NCI-H748 (cell line): ENCODE data around the gene PRIM2.
A peak's percentile ranks its signal among the peaks of the same experiment; 100 is the strongest.
"Not testable (repeated sequence)": the region's sequence is repeated elsewhere in the genome, so short reads cannot be mapped to it uniquely, and the experiment has no call there.

ENCODE experiments used
- DNase-seq: peaks from one replicate; lab custom pipeline; 2025; ENCODE audit not compliant: unreplicated experiment; lab: John Stamatoyannopoulos, UW

PRIM2 gene

GRCh38 chr6:57308755-57309154 lies 8.7 kb upstream of the PRIM2 start:
- DNase-seq: not testable (repeated sequence)

GRCh38 chr6:57310095-57310816 lies 7.2 kb upstream of the PRIM2 start:
- not testable (repeated sequence) for DNase-seq

- DNase-seq: no peak
These were observed 6.6 kb upstream of the PRIM2 start for GRCh38 chr6:57310817-57311157.

GRCh38 chr6:57311300-57312003 lies 6.0 kb upstream of the PRIM2 start:
- DNase-seq: not testable (repeated sequence)

GRCh38 chr6:57312004-57312345 lies 5.5 kb upstream of the PRIM2 start:
- DNase-seq: no peak

GRCh38 chr6:57313009-57313408 lies 4.4 kb upstream of the PRIM2 start:
- DNase-seq: no peak

- no peak for DNase-seq
These were observed 3.5 kb upstream of the PRIM2 start for GRCh38 chr6:57313711-57314471.

- DNase-seq: no peak
These were observed 2.3 kb upstream of the PRIM2 start for GRCh38 chr6:57315111-57315510.

- DNase-seq: no peak
These were observed 1.6 kb upstream of the PRIM2 start for GRCh38 chr6:57315851-57316250.

GRCh38 chr6:57316581-57317059 lies 810 bp upstream of the PRIM2 start:
- DNase-seq: peak; percentile 92

- peak; percentile 25 for DNase-seq
These were observed 7.1 kb downstream of the PRIM2 start for GRCh38 chr6:57324538-57324937.

- no peak for DNase-seq
These were observed 9.9 kb downstream of the PRIM2 start for GRCh38 chr6:57327311-57327710.

GRCh38 chr6:57328074-57328473 lies 10.6 kb downstream of the PRIM2 start:
- DNase-seq: no peak

- no peak for DNase-seq
These were observed 12.5 kb downstream of the PRIM2 start for GRCh38 chr6:57329933-57330332.

- DNase-seq: no peak
These were observed 24.8 kb downstream of the PRIM2 start for GRCh38 chr6:57342148-57342669.

- DNase-seq: not testable (repeated sequence)
These were observed 25.9 kb downstream of the PRIM2 start for GRCh38 chr6:57343342-57343741.

- not testable (repeated sequence) for DNase-seq
These were observed 29.3 kb downstream of the PRIM2 start for GRCh38 chr6:57346715-57347114.

- not testable (repeated sequence) for DNase-seq
These were observed 30.2 kb downstream of the PRIM2 start for GRCh38 chr6:57347597-57347996.

- DNase-seq: not testable (repeated sequence)
These were observed 33.0 kb downstream of the PRIM2 start for GRCh38 chr6:57350443-57350842.

GRCh38 chr6:57352596-57352995 lies 35.2 kb downstream of the PRIM2 start:
- DNase-seq: not testable (repeated sequence)

- DNase-seq: not testable (repeated sequence)
These were observed 40.9 kb downstream of the PRIM2 start for GRCh38 chr6:57358319-57358718.

GRCh38 chr6:57359766-57360165 lies 42.3 kb downstream of the PRIM2 start:
- not testable (repeated sequence) for DNase-seq
